ENCODE measurements around the gene LDLRAD4.
A peak's percentile ranks its signal among the peaks of the same experiment; 100 is the strongest.

Gene LDLRAD4

DNA sequence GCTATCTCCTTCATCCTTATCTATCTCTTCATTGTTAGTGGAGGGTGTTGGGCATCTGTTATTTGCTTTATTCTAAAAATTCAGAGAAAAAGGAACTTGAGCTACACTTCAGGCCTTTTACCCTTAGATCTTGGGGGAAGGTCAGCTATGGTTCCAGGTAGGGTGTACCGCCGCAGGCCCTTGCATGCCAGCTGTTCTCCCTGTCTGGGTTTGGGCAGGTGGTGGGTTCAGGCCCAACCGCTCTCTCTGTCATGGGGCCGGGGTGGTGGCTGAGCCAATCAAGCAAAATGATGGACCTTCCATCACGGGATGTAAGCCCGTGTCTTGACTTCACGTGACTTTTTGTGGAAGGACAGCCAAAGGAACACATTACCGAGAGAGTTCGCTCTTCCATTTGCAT is 231.1 kb downstream of the LDLRAD4 start:
- no peak for DNase-seq (ENCODE audit: low spot score)

DNA sequence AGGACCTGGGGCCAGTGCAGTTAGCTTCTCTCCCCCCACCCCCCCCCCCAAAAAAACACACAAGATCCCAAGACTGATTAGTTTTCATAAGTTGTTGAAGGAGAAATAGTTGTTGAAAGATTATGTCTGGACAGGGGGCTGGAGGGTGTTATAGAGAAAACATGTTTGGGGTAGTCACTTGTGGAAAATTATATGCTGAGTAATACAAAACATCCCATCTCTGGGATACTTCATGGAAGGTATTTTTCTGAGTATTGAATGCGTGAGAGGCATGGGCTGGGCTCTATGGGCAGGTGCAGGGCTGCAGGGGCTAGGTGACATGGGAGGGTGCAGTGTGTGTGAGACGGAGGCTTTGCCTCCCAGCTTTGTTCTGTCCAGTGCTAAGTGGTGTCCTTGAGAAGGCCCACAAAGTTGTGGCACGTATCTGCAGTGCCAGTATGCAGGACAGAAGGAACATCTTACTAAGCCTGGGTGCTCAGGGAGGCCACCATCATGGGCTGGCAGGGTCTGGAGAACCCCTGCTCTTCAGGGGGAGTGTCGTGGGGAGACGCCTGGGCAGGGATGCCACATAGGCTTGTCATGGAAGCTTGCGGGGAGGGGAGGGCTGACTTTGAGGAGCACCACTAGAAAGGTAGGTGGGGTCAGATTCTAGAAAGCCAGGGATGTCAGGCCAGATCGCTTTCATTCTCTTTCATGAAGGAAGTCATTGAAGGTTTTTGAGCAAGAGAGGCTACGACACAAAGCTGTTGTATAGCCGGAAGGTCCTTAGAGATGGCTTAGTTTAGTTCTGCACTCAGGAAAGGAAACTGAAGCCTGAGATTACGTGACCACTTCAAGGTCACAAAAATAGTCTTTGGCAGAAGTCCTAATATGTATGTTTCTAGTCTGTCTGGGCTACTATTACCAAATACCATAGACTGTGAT is 232.0 kb downstream of the LDLRAD4 start:
- DNase-seq (ENCODE audit: low spot score), result no peak

DNA sequence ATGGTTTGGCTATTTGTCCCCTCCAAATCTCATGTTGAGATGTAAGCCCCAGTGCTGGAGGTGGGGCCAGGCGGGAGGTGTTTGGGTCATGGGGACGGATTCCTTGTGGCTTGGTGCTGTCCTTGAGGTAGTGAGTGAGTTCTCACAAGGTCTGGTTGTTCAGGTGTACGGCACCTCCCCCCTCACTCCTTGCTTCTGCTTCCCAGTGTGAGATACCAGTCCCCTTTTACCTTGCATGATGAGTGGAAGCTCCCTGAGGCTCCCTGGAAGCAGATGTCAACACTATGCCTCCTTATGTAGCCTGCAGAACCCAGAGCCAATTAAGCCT is 232.6 kb downstream of the LDLRAD4 start:
- DNase-seq (ENCODE audit: low spot score), result no peak

DNA sequence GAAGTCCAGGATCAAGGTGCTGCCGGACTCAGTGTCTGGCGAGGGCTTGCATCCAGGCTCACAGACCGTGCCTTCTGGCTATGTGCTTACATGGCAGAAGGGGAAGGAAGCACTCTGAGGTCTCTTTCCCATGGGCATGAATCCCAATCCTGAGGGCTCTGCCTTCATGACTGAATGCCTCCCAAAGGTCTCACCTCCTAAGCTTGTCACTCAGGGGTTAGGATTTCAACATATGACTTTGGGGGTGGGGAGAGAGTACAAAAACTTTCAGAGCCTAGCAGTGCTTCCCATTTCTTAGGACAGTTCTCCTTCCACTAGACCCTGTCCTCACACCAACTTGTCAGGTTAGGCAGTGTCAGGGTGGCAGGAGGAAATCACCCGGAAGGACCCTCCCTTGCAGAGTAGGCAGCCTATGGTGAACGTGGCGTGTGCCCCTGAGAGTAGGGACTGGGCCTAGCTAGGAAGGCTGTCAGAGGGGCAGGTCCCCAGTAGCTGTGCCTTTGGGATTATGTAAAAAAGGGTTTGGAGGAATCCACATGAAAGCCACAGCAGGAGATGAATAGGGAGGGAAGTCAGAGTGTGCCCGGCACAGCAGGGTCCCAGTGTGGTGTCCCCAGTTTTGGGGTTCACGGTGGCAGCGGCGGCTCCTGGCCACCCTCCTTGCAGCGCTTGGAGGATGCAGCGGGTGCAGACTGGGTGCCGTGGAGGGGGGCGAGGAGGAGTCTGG is 233.3 kb downstream of the LDLRAD4 start:
- no peak for DNase-seq (ENCODE audit: low spot score)

DNA sequence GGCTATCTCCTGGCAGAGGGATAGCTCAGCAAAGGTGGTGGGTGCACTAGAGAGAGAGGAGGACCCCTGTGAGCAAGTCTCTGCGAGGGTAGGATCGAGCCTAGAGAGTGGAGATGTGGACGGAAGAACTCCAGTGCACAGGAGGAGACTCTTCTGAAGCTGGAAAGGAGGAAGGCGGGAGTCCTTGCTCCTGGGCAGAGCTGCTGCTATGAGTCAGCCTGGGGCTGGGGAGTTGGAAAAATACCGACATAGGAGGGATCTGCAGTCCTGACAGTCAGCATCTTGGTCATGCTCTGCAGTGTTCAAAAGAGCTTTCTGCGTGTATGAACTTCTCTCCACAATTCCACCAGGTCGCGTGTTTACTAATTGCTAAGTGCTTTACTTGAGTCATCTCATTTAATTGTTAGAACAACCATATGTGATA is 233.8 kb downstream of the LDLRAD4 start:
- DNase-seq (ENCODE audit: low spot score), result no peak

DNA sequence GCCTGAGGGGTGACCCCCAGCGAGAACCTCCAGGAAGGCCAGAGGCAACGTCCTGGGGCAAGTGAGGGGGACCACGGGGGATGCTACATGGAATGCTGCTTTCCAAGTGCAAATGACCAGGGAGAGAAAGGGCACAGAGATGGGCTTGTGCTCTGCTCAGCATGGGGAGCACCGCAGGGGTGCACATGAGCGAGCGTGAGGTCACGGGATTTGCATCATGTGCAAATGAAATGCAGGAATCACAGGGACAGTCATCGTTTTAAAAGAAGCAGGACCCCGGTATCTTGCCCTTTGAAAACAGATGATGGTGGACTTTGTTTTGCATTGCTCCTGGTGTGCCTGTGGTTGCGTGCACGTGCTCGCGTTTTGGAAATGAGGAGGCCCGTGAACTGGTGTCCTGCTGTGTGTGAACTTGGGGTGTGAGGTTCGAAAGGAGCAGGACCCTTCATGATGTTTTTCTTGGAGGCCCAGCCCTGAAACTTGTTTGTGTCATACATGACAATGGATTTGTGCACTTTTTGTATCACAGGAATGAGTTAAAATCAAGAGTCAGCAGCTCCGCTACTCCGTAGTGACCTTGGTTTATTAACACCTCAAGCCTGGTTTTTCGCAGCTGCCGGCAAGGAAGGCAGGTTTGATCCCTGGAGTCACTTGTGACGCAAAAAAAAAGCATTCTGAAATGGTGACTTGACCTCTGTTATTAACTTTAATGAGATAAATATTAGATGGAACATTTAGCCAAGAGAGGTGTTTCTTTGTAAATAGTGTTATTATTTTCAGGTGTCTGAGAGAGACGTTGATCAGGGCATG is 234.5 kb downstream of the LDLRAD4 start:
- no peak for DNase-seq (ENCODE audit: low spot score)

DNA sequence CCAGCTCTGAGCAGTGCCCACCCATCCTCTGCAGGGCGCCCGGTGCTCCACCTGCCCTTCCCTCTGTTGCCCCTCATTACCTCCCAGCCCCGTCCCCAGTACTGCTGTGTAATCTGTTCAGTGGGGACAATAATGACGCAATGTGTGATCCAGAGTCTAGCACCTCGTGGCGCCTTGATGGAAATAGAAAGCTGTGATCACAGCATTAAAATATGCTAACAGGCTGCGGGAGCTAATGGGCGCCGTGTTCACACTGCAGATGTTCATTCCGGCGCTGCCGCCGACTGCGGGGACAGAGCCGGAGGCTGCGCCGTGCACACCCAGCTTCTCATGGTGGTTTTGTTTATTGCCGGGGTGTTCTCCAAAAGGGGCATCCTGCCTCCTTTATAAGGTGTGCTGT is 235.2 kb downstream of the LDLRAD4 start:
- DNase-seq (ENCODE audit: low spot score), result no peak

DNA sequence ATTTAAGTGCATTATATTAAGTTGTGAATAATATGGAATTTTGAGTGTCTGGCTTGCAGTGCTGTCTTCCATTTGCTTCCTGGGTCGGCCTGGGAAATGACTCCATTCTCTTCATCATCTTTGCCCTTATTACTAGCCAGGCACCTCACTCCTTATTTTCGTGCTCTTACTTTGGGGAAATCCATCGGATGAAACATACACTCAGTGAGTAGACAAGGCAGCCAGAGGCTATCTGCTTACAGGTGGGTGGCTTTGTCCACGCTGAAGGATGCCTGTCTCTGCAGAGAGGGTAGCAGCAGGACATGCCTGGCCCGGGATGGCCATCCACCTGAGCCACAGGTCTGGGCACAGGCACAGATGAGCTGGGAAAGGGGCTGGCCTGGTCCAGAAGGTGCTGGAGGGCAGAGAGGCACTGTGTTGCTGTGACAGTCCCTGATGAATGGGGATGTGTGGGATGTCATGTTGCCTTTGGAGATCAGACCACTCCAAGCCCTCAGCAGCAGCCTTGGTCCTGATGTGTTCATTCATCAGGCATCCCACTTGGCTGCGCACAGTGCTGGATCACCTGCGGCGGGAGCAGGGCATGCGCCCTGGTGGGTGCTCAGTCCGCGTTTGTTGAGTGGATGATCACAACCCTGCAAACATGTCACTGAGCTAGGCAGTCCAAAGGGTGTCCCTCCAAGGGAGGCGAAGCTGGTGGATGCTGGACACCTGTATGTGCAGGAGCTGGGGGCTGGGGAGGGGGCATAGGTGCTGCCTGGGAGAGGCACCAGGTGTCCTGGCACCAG is 236.0 kb downstream of the LDLRAD4 start:
- DNase-seq (ENCODE audit: low spot score), result no peak

DNA sequence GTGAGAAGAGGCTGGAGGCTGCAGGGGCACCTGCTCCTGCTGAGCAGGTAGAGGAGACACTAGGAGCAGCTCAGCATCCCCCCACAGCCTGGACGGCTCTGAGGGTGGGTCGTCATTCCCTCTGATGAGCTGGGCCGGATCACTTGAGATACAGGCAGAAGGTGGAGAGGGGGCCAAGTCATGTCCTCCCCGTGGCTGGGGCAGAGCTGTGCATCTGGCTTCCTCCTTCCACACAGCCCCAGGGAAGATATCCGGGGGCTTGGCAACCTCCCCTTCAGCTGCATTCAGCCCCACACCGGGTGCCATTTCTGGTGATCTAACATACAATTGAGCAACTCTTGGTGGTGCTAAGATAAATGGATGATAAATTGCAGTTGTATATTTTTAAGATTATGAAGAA is 236.9 kb downstream of the LDLRAD4 start:
- no peak for DNase-seq (ENCODE audit: low spot score)

DNA sequence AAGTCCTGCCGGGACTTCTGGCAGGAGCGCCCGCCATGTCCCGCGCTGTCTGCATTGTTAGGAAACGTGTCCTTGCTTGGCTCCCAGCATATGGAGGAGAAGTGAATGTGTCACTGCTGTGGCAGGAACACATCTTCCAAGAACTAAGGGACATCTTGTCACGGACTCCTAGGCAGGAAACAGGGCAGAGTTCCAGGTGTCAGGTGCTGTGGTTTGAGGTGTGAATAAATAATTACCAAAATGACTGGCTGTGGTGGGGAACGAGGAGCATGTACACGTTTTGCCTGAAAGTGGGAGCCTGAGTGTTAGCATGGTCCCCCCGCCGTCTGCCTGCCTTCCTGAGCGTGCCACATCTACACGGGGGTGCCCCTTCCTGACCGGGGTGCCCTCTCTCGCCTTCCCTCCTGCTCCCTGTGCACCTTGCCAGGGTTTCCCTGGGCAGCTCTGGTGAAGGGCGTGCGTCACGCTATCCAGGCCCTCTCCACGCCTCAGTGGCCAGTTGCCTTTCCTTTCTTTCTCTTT is 237.5 kb downstream of the LDLRAD4 start:
- DNase-seq (ENCODE audit: low spot score), result no peak

DNA sequence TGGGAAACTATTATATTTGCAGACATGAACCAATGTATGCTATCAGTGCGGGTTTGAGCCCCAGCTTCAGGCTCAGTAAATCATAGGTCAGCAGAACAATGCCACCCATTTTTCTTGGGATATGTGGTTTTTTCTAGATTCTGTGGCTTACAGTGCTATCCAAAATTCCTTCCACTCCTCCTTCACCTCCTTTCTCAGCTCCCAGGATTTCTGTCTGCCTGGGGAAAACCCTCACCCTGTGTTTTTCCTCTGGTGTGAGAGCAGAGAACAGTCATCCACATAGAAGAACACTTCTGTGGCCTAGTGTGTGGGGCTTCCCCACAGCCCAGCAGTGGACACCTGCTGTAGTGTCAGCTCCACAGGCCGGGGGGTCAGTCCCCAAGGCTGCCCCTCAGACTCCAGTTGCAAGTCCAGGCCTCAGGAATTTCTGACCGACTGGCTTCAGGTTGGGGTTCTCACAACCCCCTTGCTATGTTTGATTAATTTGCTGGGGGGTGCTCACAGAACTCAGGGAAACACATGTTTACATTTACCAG is 238.2 kb downstream of the LDLRAD4 start:
- no peak for DNase-seq (ENCODE audit: low spot score)

DNA sequence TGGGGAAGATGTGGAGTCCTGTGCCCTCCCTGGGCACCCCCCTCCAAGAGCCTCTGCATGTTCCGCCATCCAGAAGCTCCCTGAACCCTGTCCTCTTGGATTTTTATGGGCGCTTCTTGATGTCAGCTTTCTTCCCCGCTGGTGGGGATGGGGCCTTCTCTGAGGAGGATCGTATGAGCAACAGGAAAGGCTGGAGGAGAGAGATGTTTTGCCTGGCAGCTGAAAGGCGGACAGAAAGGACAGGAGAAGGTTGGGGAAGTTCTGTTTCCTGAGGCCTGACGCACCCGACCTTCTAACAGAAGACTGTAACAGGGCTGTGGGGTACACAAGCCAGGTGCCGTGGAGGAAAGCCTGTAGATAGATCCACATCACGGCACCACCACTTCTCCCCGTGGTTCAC is 238.8 kb downstream of the LDLRAD4 start:
- DNase-seq (ENCODE audit: low spot score), result no peak

DNA sequence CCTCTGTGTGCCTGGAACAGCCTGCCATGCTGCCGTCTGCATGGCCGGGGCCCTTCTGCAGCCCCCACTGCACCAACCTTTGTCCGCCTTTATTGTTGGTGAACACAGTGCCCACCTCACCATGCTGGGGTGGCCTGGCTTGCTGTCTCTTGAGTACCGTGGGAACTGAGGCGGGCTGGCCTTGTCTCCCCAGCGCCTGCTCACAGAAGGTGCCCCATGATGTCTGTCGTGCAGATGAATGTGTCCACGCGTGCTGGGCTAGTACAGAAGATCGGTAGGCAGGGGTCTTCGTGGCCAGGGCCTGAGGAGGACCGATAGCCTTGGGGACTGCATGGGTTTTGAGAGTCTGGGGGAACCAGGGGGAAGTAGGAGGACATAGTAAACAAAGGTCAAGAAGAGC is 242.4 kb downstream of the LDLRAD4 start:
- DNase-seq (ENCODE audit: low spot score), result no peak

DNA sequence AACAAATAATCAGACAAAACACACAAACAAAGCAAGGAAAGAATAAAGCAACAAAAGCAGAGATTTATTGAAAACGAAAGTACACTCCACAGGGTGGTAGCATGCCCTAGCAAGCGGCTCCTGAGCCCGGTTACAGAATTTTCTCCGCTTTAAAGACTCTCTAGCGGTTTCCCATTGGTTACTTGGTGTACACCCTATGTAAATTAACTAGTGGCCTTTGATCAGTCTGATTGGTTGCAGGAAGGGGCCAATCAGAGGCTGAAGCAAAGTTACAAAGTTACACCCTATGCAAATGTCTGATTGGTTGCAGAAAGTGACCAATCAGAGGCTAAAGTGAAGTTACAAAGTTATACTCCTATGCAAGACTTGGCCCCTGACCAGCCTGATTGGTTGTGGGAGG is 242.9 kb downstream of the LDLRAD4 start:
- no peak for DNase-seq (ENCODE audit: low spot score)

DNA sequence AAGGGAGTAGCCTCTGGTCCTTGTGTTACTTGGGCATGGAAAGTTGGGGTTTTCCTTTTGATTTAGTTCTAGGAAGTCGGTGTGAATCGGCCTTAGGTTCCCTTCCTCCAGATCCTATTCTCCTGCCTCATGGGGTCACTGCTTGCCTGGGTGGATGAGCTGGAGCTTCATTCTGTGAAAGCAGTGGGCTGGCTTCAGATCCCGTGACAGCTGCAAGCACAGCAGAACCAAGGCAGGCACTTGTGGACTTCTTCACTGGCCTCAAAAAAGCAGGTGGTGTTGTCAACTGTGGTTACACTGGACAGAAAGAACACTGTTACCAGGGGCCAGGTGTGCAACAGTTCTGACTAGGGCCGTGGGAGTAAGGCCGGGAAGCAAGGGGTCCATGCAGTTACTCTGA is 243.4 kb downstream of the LDLRAD4 start:
- DNase-seq (ENCODE audit: low spot score), result no peak

DNA sequence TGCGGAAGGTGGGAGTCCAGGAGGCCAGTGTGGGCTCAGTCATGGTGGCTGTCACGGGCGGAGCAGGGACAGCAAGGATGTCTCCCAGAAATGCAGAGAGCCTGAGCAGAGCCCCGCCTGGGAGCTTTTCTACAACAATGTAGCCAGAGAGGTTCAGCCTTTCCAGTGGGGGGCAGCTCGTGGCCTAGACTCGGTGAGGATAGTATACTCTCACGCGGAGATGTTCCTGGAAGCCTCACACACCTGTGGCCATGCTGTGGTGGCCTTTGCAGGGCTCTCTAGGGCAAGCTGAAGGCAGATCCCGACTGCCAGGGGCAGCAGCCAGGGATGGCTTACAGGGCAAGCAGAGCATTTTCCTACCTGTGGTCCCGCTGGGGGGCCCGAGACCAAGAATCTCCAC is 244.1 kb downstream of the LDLRAD4 start:
- DNase-seq (ENCODE audit: low spot score), result no peak

DNA sequence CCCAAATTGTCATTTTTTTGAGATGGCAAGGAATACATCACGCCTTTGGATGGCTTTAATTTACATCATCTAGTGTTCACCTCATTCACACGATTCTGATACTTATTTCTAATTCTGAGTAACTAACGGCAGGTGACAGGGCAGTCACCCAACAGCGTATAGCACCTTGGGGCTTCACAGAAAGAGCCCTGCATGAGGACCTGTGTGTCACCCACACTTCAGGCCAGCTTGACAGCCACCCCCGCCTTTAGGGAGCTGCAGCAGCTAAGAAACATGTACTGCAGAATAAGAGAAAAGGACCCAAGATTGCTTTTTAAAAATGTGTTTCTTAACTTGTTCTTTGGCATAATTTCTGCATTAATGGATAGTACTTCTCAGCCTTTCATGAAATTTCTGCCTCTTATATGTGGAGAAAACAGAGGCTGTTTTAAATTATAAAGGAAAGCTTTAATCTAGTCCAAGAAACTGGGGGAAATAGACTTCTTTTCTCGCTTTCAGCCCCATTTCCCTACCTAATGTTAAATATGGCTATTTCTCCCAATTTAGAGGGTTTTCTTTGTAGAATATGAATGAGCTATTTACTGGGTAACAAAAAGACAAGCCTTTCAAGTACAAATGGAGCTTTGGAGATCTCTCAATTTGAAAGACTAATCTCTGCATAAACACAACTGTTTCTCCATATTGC is 245.1 kb downstream of the LDLRAD4 start:
- DNase-seq (ENCODE audit: low spot score), result no peak

DNA sequence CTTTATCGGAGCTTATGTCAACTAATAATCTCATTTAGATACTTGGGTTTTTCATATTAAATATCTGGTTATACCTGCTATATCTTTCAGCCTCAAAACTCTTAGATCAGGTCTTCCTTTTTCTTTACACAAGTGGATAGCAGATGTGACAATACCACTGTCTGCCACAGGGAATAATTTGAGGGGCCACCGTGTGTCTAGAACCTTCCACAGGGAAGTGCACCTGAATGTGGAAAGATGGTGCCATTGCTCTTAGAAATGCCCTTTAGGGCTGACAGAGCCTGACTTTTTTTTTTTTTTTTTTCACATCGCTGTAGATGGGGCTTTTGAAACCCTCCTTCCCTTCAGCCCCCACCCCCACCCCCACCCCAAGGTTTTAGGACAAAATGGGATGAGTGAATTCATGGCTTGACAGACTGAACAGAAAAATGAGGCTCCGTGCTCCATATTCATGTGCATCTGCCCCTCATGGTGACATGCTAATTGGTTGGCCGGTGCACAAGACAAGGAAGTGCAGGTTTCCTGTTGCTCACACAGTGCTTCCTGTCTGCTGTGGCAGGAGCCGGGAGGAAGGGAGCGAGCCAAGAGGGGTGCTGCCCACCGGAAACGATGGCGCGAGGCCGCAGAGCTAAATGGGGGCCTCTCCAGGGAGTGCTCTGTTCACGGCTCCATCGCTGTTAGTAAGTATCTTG is 246.0 kb downstream of the LDLRAD4 start:
- peak; percentile 74 for DNase-seq (ENCODE audit: low spot score)

DNA sequence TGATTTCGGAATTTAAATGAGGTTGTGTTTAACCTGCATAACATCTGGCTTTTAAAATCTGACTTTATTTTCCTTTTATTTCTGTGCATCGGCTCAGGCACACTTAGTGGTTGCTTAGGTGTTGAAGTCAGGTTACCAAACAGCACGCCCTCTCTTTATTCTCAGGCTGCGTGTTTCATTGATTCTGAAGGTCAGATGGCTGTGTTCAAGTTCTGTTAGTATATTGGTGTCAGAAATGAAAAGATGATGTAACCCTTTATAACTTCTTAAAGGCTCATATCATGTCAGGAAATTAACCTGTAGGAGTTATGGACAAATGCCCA is 246.5 kb downstream of the LDLRAD4 start:
- no peak for DNase-seq (ENCODE audit: low spot score)

DNA sequence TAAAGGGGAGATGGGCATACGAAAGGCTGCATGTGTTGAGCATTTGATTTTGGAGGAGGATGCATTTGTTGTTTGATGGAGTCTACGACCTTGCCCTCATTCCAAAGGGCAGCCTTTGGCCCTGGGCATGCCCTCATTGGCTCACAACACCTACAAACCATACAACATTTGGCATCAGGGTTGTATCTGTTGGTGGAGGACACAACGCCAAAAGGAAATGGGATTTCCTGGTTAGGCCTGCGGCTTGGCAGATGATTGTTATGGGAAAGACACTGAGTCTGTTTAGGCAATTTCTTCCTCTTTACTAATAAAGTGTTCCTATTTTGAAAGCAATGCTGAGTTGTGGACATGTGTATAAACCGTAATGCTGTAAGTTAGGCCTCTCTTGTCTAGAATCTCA is 246.9 kb downstream of the LDLRAD4 start:
- DNase-seq (ENCODE audit: low spot score), result peak; percentile 51
